DOHH2 (cell line): Measurements from ENCODE around the gene VGLL4.

Experiments used
- CTCF ChIP-seq: fragments of 200-600 bp; sonication (generic); IDR thresholded peaks from one replicate; pipeline ENCODE4 v1.5.1; 2014; ENCODE audit warnings: antibody characterized with exemption, mild to moderate bottlenecking, low read depth, low read length; ENCODE audit not compliant: poor library complexity, severe bottlenecking
- EZH2phosphoT487 ChIP-seq: fragments of 200-600 bp; sonication (generic); IDR thresholded peaks from 2 replicates; pipeline ENCODE4 v1.6.1; 2017; ENCODE audit warnings: borderline replicate concordance, mild to moderate bottlenecking, antibody characterized with exemption, low read length, moderate library complexity, mixed read lengths

DNA sequence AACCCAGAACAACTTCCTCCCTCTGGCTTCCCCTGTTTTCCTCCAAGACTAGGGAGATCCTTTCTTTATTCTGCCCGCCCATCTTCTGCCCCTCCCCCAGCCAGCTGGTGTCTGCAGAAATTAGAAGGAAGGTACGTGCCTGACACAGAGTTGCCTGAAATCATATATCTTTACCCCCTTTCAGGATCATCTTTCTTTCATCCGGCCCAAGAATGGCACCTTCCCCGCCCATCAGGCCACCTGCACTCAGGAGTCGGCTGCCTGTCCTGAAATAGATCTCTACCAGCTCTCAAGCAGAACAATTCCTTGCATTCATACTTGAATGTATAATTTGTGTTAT lies 133.7 kb downstream of the VGLL4 start:
- no peak for TF ChIP-seq CTCF
- TF ChIP-seq EZH2phosphoT487 = no peak
